Glutamatergic neuron (in vitro differentiated cells): ENCODE results near the gene DTWD2. TPM values are rescaled to one million over a fixed set of nuclear protein-coding genes. Genes with fewer than 3 reads are reported as not detected.

Source experiments
- DNase-seq: peaks from one replicate; pipeline ENCODE4 v3.0.0; 2022
- H3K27ac Mint-ChIP-seq: one replicate; pipeline ENCODE4 v1.8.0; 2020; ENCODE audit warnings: mild to moderate bottlenecking, mixed read lengths, inconsistent platforms; ENCODE audit not compliant: unreplicated experiment
- H3K27me3 Mint-ChIP-seq: one replicate; pipeline ENCODE4 v1.8.0; 2020; ENCODE audit warnings: mild to moderate bottlenecking, moderate library complexity, mixed read lengths, inconsistent platforms; ENCODE audit not compliant: unreplicated experiment
- H3K36me3 Mint-ChIP-seq: one replicate; pipeline ENCODE4 v1.8.0; 2020; ENCODE audit warnings: mild to moderate bottlenecking, mixed read lengths, inconsistent platforms; ENCODE audit not compliant: unreplicated experiment
- H3K4me1 Mint-ChIP-seq: one replicate; pipeline ENCODE4 v1.8.0; 2020; ENCODE audit warnings: mild to moderate bottlenecking, low read depth, mixed read lengths, inconsistent platforms; ENCODE audit not compliant: unreplicated experiment
- H3K4me3 Mint-ChIP-seq: one replicate; pipeline ENCODE4 v1.8.0; 2020; ENCODE audit warnings: mild to moderate bottlenecking, mixed read lengths, inconsistent platforms; ENCODE audit not compliant: unreplicated experiment
- H3K9me3 Mint-ChIP-seq: one replicate; pipeline ENCODE4 v1.8.0; 2020; ENCODE audit warnings: mild to moderate bottlenecking, moderate library complexity, mixed read lengths, inconsistent platforms; ENCODE audit not compliant: unreplicated experiment
- CTCF ChIP-seq: fragments of 200-600 bp; sonication (generic); IDR thresholded peaks from one replicate; pipeline ENCODE4 v1.5.0; 2021; ENCODE audit not compliant: partially characterized antibody, unreplicated experiment
- total RNA-seq: library from RNA; stranded (reverse); fragmentation: NEBNext Ultra II Directional; extraction: Animal tissue kit (Norgen Biotek cat#: 25700); gene quantifications from one replicate; pipeline ENCODE4 v1.2.1, GENCODE V29; 2021; ENCODE audit not compliant: unreplicated experiment

The DTWD2 gene
- total RNA-seq, 1 donor from 2014 or later, result 1.6 TPM

GRCh38 chr5:118793652-118794051 is 194.7 kb downstream of the DTWD2 start:
- TF ChIP-seq CTCF, result no peak
- Mint-ChIP-seq H3K27ac (no peak overlapping the region), H3K36me3 (no peaks in the 10 kb centered on the region), H3K4me1 (peaks cover 2% of the 10 kb centered on the region), H3K4me3 (no peak overlapping the region), H3K9me3 (no peaks in the 10 kb centered on the region), H3K27me3 (no peaks in the 10 kb centered on the region)
- no peak for DNase-seq

GRCh38 chr5:118793091-118793490 is 195.3 kb downstream of the DTWD2 start:
- Mint-ChIP-seq H3K9me3 (no peaks in the 10 kb centered on the region), H3K27me3 (no peaks in the 10 kb centered on the region), H3K4me3 (no peak overlapping the region), H3K4me1 (peaks cover 2% of the 10 kb centered on the region), H3K36me3 (no peaks in the 10 kb centered on the region), H3K27ac (no peak overlapping the region)
- DNase-seq, result no peak
- TF ChIP-seq CTCF, result no peak

GRCh38 chr5:118791926-118792734 is 196.2 kb downstream of the DTWD2 start:
- no peaks in the 10 kb centered on the region for H3K27me3 Mint-ChIP-seq
- TF ChIP-seq CTCF, result peak; percentile 75
- peaks cover 2% of the 10 kb centered on the region for H3K4me1 Mint-ChIP-seq
- no peak overlapping the region for H3K4me3 Mint-ChIP-seq
- H3K9me3 Mint-ChIP-seq, result no peaks in the 10 kb centered on the region
- DNase-seq, result no peak
- H3K27ac Mint-ChIP-seq, result no peak overlapping the region
- no peaks in the 10 kb centered on the region for H3K36me3 Mint-ChIP-seq

GRCh38 chr5:118789366-118789765 is 199.0 kb downstream of the DTWD2 start:
- Mint-ChIP-seq H3K9me3 (no peaks in the 10 kb centered on the region), H3K4me1 (peaks cover 2% of the 10 kb centered on the region), H3K27ac (no peak overlapping the region), H3K27me3 (no peaks in the 10 kb centered on the region), H3K36me3 (no peaks in the 10 kb centered on the region), H3K4me3 (no peak overlapping the region)
- no peak for DNase-seq
- TF ChIP-seq CTCF, result no peak

GRCh38 chr5:118788351-118788750 is 200.0 kb downstream of the DTWD2 start:
- H3K27ac Mint-ChIP-seq, result no peak overlapping the region
- H3K36me3 Mint-ChIP-seq, result no peaks in the 10 kb centered on the region
- no peaks in the 10 kb centered on the region for H3K27me3 Mint-ChIP-seq
- DNase-seq, result no peak
- H3K4me3 Mint-ChIP-seq, result no peak overlapping the region
- TF ChIP-seq CTCF, result no peak
- no peaks in the 10 kb centered on the region for H3K9me3 Mint-ChIP-seq
- H3K4me1 Mint-ChIP-seq, result peaks cover 2% of the 10 kb centered on the region
